Karpas-422 (cell line): ENCODE results near the gene PPRC1. TPM values are rescaled to one million over a fixed set of nuclear protein-coding genes. Genes with fewer than 3 reads are reported as not detected.

Experiments
- DNase-seq: peaks from one replicate; pipeline ENCODE4 v3.0.0-alpha.2; 2015
- H2AFZ ChIP-seq: fragments of 200-600 bp; sonication (generic); 2 replicates; pipeline ENCODE4 v1.6.1; 2014; ENCODE audit warnings: antibody characterized with exemption, low read length, mixed read lengths
- H3K27ac ChIP-seq: fragments of 200-600 bp; sonication (generic); 2 replicates; pipeline ENCODE4 v1.5.1; 2014; ENCODE audit warnings: mild to moderate bottlenecking, low read length, moderate library complexity
- H3K27me3 ChIP-seq: fragments of 200-600 bp; sonication (generic); 2 replicates; pipeline ENCODE4 v1.6.1; 2014; ENCODE audit warnings: low read length, mixed read lengths
- H3K36me3 ChIP-seq: fragments of 200-600 bp; sonication (generic); 2 replicates; pipeline ENCODE4 v1.6.1; 2014; ENCODE audit warnings: low read length, mixed read lengths; ENCODE audit not compliant: insufficient read depth
- H3K4me1 ChIP-seq: fragments of 200-600 bp; sonication (generic); 2 replicates; pipeline ENCODE4 v1.6.1; 2014; ENCODE audit warnings: mild to moderate bottlenecking, low read length, mixed read lengths
- H3K4me2 ChIP-seq: fragments of 200-600 bp; sonication (generic); 2 replicates; pipeline ENCODE4 v1.6.1; 2014; ENCODE audit warnings: low read length, low read depth, mild to moderate bottlenecking; ENCODE audit not compliant: poor library complexity, severe bottlenecking
- H3K4me3 ChIP-seq: fragments of 200-600 bp; sonication (generic); 2 replicates; pipeline ENCODE4 v1.5.1; 2014; ENCODE audit warnings: mild to moderate bottlenecking, antibody characterized with exemption, low read length, mixed read lengths
- H3K79me2 ChIP-seq: fragments of 200-600 bp; sonication (generic); 2 replicates; pipeline ENCODE4 v1.6.1; 2014; ENCODE audit warnings: mild to moderate bottlenecking, low read length, mixed read lengths
- H3K9ac ChIP-seq: fragments of 200-600 bp; sonication (generic); 2 replicates; pipeline ENCODE4 v1.6.0; 2014; ENCODE audit warnings: low read length
- H3K9me2 ChIP-seq: fragments of 200-600 bp; sonication (generic), shearing (Covaris generic); replicated peaks from 2 replicates; pipeline ENCODE4 v1.6.0; 2014; ENCODE audit warnings: mild to moderate bottlenecking, low read length, moderate library complexity; ENCODE audit not compliant: insufficient read depth
- H3K9me3 ChIP-seq: fragments of 300-700, 200-600 bp; sonication (generic); 2 replicates; pipeline ENCODE4 v1.6.1; 2014; ENCODE audit warnings: low read length, mixed read lengths
- H4K20me1 ChIP-seq: fragments of 200-600 bp; sonication (generic); 2 replicates; pipeline ENCODE4 v1.6.1; 2014; ENCODE audit warnings: mild to moderate bottlenecking, antibody characterized with exemption, low read length, low read depth; ENCODE audit not compliant: insufficient read depth
- total RNA-seq: library from RNA; depleted of rRNA; stranded (reverse); fragments of >200 nt; shearing (Covaris generic); gene quantifications from 2 replicates; pipeline ENCODE4 v1.2.3, GENCODE V29; 2014; ENCODE audit warnings: low replicate concordance

PPRC1 gene
- total RNA-seq, 1 experiment from 2014 or later = 8.6 TPM

DNA sequence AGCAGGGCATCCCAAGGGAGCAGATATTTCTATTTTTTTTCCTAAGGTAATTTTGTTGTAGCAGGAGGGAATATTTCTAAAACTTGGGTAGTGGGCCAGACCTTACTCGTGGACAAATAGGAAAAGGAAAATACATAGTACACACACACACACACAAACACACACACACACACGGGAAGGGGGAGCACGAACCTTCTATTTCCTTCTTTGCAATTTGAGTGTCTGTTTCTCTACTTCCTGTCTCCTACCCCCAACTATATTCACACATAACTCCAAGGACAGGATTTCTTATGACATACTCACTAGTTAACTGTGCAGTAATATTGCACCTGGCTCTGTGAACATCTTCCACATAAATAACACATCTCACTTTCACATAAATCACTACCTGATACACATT, 17.1 kb upstream of the PPRC1 start:
- DNase-seq = no peak
- Histone ChIP-seq H3K36me3 (no peaks in the 10 kb centered on the region), H3K4me3 (peak overlapping the region; percentile 76; the same call in 1 of the 2 replicates), H2AFZ (no peak overlapping the region), H3K79me2 (peaks cover 75% of the 10 kb centered on the region), H3K9me3 (no peaks in the 10 kb centered on the region), H3K4me1 (peaks cover 59% of the 10 kb centered on the region), H3K27me3 (no peaks in the 10 kb centered on the region), H3K9ac (peak overlapping the region; percentile 79), H3K4me2 (peak overlapping the region; percentile 76), H3K27ac (peak overlapping the region; percentile 67), H3K9me2 (no peaks in the 10 kb centered on the region), H4K20me1 (no peaks in the 10 kb centered on the region)

DNA sequence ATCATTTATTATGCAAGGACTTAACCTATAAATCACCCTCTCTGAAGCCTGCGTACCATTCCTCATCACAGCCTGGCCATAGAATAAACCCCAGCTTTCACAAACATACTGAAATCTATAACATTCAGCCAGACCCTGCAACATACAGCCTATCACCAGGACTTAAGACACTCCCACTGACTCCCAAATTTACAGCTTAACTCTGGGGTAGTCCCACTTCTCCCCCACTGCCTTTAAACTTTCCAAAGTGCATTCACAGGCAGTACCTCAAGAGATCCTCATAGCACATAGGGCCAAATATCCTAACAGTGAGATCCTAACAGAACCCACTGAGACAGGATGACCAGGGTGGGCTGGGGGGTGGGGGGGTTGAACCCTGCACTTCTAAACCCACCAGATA, 16.2 kb upstream of the PPRC1 start:
- Histone ChIP-seq H3K79me2 (peaks cover 75% of the 10 kb centered on the region), H3K4me2 (peak overlapping the region; percentile 84)

DNA sequence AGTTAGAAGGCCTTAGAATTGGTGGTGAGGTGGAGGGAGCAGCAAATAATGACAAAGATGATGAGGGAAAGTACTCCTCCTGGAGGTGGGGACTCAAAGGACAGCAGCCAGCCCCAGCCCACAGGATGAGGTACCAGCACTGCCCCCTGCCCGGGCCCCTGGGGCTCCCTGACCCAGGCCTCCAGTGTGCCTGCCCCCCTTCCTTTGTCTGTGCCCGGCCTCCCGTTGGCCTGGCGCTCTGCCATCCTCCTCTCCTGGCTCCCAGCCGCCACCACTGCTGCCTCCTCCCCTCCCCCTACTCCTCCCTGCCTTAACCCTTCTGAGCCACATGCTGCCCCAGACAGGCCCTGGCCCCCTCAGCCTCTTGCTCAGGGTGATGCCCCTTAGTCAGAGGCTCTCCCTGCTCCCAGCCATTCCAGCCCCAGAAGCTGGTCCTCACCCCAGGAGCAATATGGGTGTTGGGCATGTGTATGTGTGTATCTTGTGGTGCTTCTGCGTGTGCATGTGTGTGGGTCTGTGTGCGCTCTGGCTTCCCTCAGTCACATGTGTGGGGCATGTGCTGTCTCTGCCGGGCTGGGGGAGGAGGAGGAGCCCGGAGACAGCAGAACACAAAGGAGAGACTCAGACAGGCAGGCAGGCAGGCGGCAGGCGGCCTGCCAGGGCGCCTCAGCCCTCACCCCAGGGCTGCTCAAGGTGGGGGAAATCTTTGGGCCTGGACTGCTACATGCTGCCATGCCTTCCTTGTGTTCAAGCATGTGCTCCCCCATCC, 15.3 kb upstream of the PPRC1 start:
- H3K27ac ChIP-seq = peak overlapping the region; percentile 69
- H4K20me1 ChIP-seq = no peaks in the 10 kb centered on the region
- peaks cover 66% of the 10 kb centered on the region for H3K4me1 ChIP-seq
- H3K9me3 ChIP-seq = no peaks in the 10 kb centered on the region
- peak overlapping the region; percentile 87 for H3K9ac ChIP-seq
- H3K36me3 ChIP-seq = no peaks in the 10 kb centered on the region
- H3K9me2 ChIP-seq = no peaks in the 10 kb centered on the region
- no peaks in the 10 kb centered on the region for H3K27me3 ChIP-seq
- peak; percentile 57 for DNase-seq
- H3K4me2 ChIP-seq = peak overlapping the region; percentile 84
- H3K4me3 ChIP-seq = peak overlapping the region; percentile 80; the same call in 1 of the 2 replicates
- H3K79me2 ChIP-seq = peaks cover 67% of the 10 kb centered on the region
- no peak overlapping the region for H2AFZ ChIP-seq

More for the DNA sequence above, 16.2 kb upstream of the PPRC1 start:
- Histone ChIP-seq H3K9me3 (no peaks in the 10 kb centered on the region), H4K20me1 (no peaks in the 10 kb centered on the region), H3K9ac (peak overlapping the region; percentile 87; the same call in 1 of the 2 replicates), H3K27me3 (no peaks in the 10 kb centered on the region), H3K4me3 (no peak overlapping the region; the same call in 1 of the 2 replicates), H3K36me3 (no peaks in the 10 kb centered on the region), H3K9me2 (no peaks in the 10 kb centered on the region), H2AFZ (no peak overlapping the region), H3K27ac (peak overlapping the region; percentile 69; the same call in 1 of the 2 replicates), H3K4me1 (peaks cover 66% of the 10 kb centered on the region)
- DNase-seq = peak; percentile 39

DNA sequence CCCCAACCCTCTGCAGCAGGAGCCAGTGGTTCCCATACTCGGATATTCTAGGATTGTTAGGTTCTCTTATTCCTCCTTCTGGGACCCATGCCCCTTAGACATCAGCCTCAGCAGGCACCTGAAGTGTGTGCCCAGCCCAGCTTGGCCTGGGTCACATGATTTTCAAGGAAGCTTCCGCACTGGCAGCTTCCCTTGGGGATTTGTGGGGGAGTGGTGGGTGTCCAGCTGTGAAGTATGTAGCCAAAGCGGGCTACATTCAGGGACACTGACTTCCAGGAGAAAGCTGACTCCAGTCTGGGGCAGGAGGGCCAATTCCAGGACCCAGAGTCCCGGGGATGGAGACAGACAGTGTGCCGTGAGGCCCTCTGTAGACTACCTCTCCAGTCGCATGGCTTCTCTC, 14.0 kb upstream of the PPRC1 start:
- no peak overlapping the region for H2AFZ ChIP-seq
- no peaks in the 10 kb centered on the region for H3K27me3 ChIP-seq
- peak overlapping the region; percentile 69 for H3K27ac ChIP-seq
- no peaks in the 10 kb centered on the region for H3K36me3 ChIP-seq
- H3K9me2 ChIP-seq = no peaks in the 10 kb centered on the region
- H3K9me3 ChIP-seq = no peaks in the 10 kb centered on the region
- peak overlapping the region; percentile 87 for H3K9ac ChIP-seq
- peaks cover 55% of the 10 kb centered on the region for H3K4me1 ChIP-seq
- peaks cover 54% of the 10 kb centered on the region for H3K79me2 ChIP-seq
- H3K4me3 ChIP-seq = peak overlapping the region; percentile 80
- no peaks in the 10 kb centered on the region for H4K20me1 ChIP-seq
- peak overlapping the region; percentile 84 for H3K4me2 ChIP-seq
- DNase-seq = peak; percentile 67

DNA sequence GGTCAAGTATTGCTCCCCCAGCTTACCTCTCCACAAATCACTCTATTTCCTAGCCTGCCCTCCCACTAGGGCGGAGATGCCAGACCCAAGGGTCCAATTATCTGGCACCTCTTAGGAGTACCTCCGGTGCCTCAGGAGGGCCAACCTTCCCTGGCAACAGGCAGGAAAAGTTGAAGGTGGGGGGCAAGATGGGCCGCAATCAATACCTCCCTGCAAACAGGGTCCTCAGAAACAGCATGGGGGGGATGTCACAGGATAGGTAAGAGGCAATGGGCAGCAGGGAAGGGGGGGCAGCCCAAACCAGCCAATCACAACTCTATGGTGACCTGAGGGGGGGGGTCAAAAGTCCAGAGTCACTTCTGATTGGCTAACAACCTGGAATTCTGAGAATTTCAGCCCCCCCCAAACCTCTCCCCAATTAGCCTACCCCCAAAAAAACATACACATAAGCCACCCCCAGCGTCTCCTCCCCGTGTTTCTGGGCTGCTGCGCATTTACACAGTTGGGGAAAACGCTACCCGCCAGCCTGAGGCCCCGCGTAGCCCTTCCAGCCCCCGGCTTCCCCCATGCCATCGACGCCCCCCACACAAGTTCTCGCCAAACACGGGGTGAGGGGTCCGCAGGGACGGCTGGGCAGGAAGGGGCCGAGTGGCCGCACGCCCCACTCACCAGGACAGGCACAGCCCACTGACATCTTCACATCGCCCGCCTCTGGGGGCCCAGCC, 13.3 kb upstream of the PPRC1 start:
- no peaks in the 10 kb centered on the region for H4K20me1 ChIP-seq
- H3K4me2 ChIP-seq = peak overlapping the region; percentile 84
- peak overlapping the region; percentile 69 for H3K27ac ChIP-seq
- H3K79me2 ChIP-seq = peaks cover 49% of the 10 kb centered on the region
- DNase-seq = peak; percentile 62
- no peaks in the 10 kb centered on the region for H3K27me3 ChIP-seq
- H3K4me3 ChIP-seq = peak overlapping the region; percentile 80
- H3K4me1 ChIP-seq = peaks cover 52% of the 10 kb centered on the region
- H3K36me3 ChIP-seq = no peaks in the 10 kb centered on the region
- no peak overlapping the region for H2AFZ ChIP-seq
- no peaks in the 10 kb centered on the region for H3K9me2 ChIP-seq
- peak overlapping the region; percentile 87 for H3K9ac ChIP-seq
- no peaks in the 10 kb centered on the region for H3K9me3 ChIP-seq

DNA sequence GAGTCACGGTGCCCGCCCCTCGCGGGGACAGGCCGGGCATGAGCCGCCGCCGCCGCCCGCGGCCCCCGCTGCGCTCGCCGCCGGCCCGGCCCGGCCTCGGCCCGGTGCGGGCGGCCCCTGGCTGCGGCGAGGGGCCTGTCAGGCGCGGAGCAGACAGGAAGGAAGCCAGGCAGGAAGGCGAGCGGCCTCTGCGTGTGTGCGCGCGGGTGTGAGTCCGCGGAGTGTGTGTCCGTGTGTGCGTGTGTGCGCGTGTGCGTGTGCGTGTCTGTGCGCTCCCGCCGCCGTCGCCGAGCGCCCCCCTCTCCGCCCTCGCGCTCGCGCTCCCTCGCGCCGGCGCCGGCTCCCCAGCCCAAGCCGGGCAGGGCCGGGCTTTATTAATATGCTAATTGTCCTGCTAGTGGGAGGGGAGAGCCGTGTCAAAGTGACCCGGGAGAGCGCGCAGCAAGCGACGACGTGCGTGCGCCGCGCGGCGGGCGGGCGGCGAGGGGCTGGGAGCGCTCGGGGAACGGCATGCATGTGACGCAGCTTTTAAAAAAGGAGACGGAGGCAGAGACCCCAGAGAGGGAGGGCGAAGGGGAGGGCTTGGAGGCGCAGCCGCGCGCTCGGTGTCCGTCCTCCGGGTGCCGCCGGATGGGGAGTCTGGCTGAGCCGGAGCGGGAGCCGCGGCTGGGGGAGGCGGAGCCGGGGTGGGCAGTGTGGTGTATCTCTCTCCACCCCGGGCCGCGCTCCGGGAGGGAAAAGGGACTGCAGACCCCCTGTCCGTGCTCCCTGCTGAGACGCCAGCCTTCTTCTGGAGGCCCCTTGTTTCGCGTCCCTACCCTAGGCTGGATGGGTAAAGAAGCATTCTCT, 12.5 kb upstream of the PPRC1 start, which contains the start of gene LDB1:
Gene LDB1 (minus strand): TSS at position 227 of the 849 bp plus-strand sequence. CDS start 258 bp downstream, outside the sequence.
- Histone ChIP-seq H3K9me3 (no peaks in the 10 kb centered on the region), H3K9ac (peak within 1 kb of the TSS; percentile 87), H3K4me3 (peak within 1 kb of the TSS; percentile 80), H3K27me3 (no peaks in the 10 kb centered on the region), H3K79me2 (peaks cover 44% of the 10 kb centered on the region), H3K9me2 (no peaks in the 10 kb centered on the region), H3K4me2 (peak within 1 kb of the TSS; percentile 84), H2AFZ (peak within 1 kb of the TSS; percentile 56; the same call in 1 of the 2 replicates), H3K36me3 (no peaks in the 10 kb centered on the region), H4K20me1 (no peaks in the 10 kb centered on the region), H3K4me1 (peaks cover 48% of the 10 kb centered on the region), H3K27ac (peak within 1 kb of the TSS; percentile 69)
- DNase-seq = peak; percentile 88

DNA sequence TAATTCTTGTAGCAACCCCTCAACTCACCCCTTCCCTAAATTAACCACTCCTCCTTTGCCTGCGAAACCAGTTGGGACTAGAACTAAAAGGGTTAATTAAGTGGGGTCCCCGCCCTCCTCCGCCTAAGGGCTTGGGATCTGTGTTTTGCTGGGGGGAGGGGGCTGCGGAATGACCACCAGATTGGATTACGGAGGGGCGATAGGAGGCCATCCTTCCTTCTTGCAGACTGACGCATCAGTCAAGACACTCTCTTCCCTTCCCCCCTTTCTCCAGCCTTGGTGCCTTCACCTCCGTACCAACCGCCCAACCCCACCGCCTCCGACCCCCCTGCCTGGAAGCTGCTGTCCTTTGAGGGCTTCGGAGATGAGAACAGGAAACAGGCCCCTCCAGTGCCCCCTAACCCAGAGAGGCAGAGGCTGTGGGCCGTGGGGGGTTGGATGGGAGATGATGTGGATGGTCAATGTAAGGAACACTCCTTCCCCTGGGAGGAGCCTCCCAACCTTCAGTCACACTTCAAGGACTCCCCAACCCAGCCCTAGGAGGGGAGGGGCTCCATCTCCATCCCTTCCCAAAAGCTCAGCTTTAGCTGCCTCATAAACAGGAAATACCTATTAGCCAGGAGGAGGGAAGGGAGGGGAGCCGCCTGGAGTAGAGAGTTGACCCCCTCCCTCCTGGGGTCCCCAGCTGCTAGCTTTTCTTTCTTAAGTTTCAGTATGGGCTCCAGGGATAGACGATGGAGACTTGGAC, 11.7 kb upstream of the PPRC1 start:
- Histone ChIP-seq H3K79me2 (peaks cover 37% of the 10 kb centered on the region), H3K36me3 (no peaks in the 10 kb centered on the region), H2AFZ (peak overlapping the region; percentile 56; the same call in 1 of the 2 replicates), H3K4me1 (peaks cover 40% of the 10 kb centered on the region), H3K9ac (peak overlapping the region; percentile 87), H4K20me1 (no peaks in the 10 kb centered on the region), H3K4me3 (peak overlapping the region; percentile 80), H3K27ac (no peak overlapping the region), H3K27me3 (no peaks in the 10 kb centered on the region), H3K9me3 (no peaks in the 10 kb centered on the region), H3K9me2 (no peaks in the 10 kb centered on the region), H3K4me2 (peak overlapping the region; percentile 84)
- DNase-seq = peak; percentile 36
